OCI-LY7 (cell line): Measurements from ENCODE around the gene PGPEP1. TPM values are rescaled to one million over a fixed set of nuclear protein-coding genes. Genes with fewer than 3 reads are reported as not detected.
"Not testable (repeated sequence)": the region's sequence is repeated elsewhere in the genome, so short reads cannot be mapped to it uniquely, and the experiment has no call there.

Experiments
- BruUV-seq: library from RNA; stranded (reverse); fragments of 400-500 nt; replicated peaks from 2 replicates; lab custom pipeline; 2021; lab: Mats Ljungman, UMichigan
- CTCF ChIA-PET: fragments of 300-600 bp; sonication (Branson Sonifier 250); formaldehyde crosslinking; loops from one replicate; lab custom pipeline; 2022; ENCODE audit warnings: antibody characterized with exemption; ENCODE audit not compliant: unreplicated experiment; lab: Charles Lee
- POLR2A ChIA-PET: fragments of 300-600 bp; sonication (Branson Sonifier 250); formaldehyde crosslinking; loops from one replicate; lab custom pipeline; 2022; ENCODE audit warnings: antibody characterized with exemption; lab: Charles Lee
- DNase-seq: peaks from one replicate; pipeline ENCODE4 v3.0.0-alpha.2; 2015; ENCODE audit warnings: low spot score
- H2AFZ ChIP-seq: fragments of 200-600 bp; sonication (generic), shearing (Covaris generic); 2 replicates; pipeline ENCODE4 v1.6.1; 2014; ENCODE audit warnings: mild to moderate bottlenecking, antibody characterized with exemption, low read length, moderate library complexity
- H3K27ac ChIP-seq: fragments of 200-600 bp; sonication (generic); 2 replicates; pipeline ENCODE4 v1.5.1; 2014; ENCODE audit warnings: mixed run types, low read depth, mild to moderate bottlenecking, moderate library complexity, low read length, inconsistent platforms; ENCODE audit not compliant: poor library complexity, severe bottlenecking
- H3K36me3 ChIP-seq: fragments of 200-600 bp; sonication (generic); 2 replicates; pipeline ENCODE4 v1.6.1; 2014; ENCODE audit warnings: mild to moderate bottlenecking, antibody characterized with exemption, low read length, moderate library complexity, mixed read lengths; ENCODE audit not compliant: insufficient read depth
- H3K4me1 ChIP-seq: fragments of 200-600 bp; sonication (generic); 2 replicates; pipeline ENCODE4 v1.5.1; 2014; ENCODE audit warnings: mild to moderate bottlenecking, low read length; ENCODE audit not compliant: insufficient read depth, poor library complexity, severe bottlenecking
- H3K4me2 ChIP-seq: fragments of 200-600 bp; sonication (generic); 2 replicates; pipeline ENCODE4 v1.6.1; 2014; ENCODE audit warnings: mild to moderate bottlenecking, low read length
- H3K4me3 ChIP-seq: fragments of 200-600 bp; sonication (generic); 2 replicates; pipeline ENCODE4 v1.5.1; 2014; ENCODE audit warnings: mild to moderate bottlenecking, low read depth, low read length; ENCODE audit not compliant: poor library complexity, severe bottlenecking
- H3K79me2 ChIP-seq: fragments of 200-600 bp; sonication (generic); 2 replicates; pipeline ENCODE4 v1.6.1; 2016; ENCODE audit warnings: low read depth, mild to moderate bottlenecking, low read length, moderate library complexity, mixed read lengths; ENCODE audit not compliant: insufficient read depth
- H3K9me2 ChIP-seq: fragments of 200-600 bp; sonication (generic); 2 replicates; pipeline ENCODE4 v1.6.1; 2016; ENCODE audit warnings: mild to moderate bottlenecking, low read length, mixed read lengths; ENCODE audit not compliant: insufficient read depth
- H3K9me3 ChIP-seq: fragments of 200-600 bp; sonication (generic); 2 replicates; pipeline ENCODE4 v1.6.1; 2014; ENCODE audit warnings: mild to moderate bottlenecking, mixed run types, low read length, mixed read lengths
- H4K20me1 ChIP-seq: fragments of 200-600 bp; sonication (generic); 2 replicates; pipeline ENCODE4 v1.6.1; 2014; ENCODE audit warnings: mild to moderate bottlenecking, antibody characterized with exemption, low read length, moderate library complexity, mixed read lengths; ENCODE audit not compliant: insufficient read depth
- EZH2phosphoT487 ChIP-seq: fragments of 200-600 bp; sonication (generic); IDR thresholded peaks from 2 replicates; pipeline ENCODE4 v1.6.1; 2018; ENCODE audit warnings: low read depth, borderline replicate concordance, mild to moderate bottlenecking, mixed run types, antibody characterized with exemption, low read length, moderate library complexity, mixed read lengths
- intact Hi-C: fragments of 100-400 bp; cut with micrococcal nuclease; formaldehyde crosslinking; loops from one replicate; pipeline ENCODE4 v1.10.0; 2022; ENCODE audit not compliant: unreplicated experiment
- total RNA-seq, 2 experiments: library from RNA; depleted of rRNA in 1 of 2; stranded (reverse); fragments of >200 nt in 1 of 2; shearing (Covaris generic) in 1 of 2; gene quantifications; 2 replicates each; pipeline ENCODE4 v1.2.3, GENCODE V29; 2014 to 2022
- TF ChIP-seq, protein P1 (sequence below): fragments of 200-600 bp; sonication (generic); conservative IDR thresholded peaks from 2 replicates; pipeline ENCODE4 v1.5.1; 2014; ENCODE audit warnings: mild to moderate bottlenecking, antibody characterized with exemption, low read length, moderate library complexity, mixed read lengths

PGPEP1 gene
- total RNA-seq, 2 experiments from 2014 or later: 15.2 to 44.1 TPM

DNA sequence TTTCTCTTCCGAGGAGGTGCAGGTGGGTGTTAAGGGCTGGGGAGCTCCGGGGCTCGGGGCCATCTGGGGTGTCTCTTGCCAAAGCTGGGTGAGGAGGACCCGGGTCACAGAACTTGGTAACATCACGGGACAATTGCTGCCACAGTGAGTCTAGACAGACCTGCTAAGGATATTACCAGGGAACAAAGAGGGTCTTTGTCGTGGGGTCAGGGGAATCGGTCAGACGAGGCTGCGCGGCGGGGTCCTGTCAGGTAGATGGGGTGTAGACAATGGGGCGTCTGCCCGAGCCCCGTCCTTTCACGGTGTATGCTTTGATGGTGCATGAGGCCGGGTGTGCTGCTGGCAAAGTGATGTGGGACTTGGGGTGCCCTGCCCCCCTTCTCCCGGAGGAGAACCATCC lies 7.8 kb downstream of the PGPEP1 start:
- DNase-seq: no peak
- intact Hi-C loops: loop anchor here (2.0 kb wide), 1 partner anchor 55 kb away; no protein-coding TSS in a partner anchor

GRCh38 chr19:18348818-18349339 lies 8.5 kb downstream of the PGPEP1 start:
- H3K27ac ChIP-seq, H3K4me1 ChIP-seq, BruUV-seq, H2AFZ ChIP-seq, H3K9me2 ChIP-seq, H3K4me3 ChIP-seq, CTCF ChIA-PET, H3K4me2 ChIP-seq, DNase-seq, H3K9me3 ChIP-seq, H3K36me3 ChIP-seq, H4K20me1 ChIP-seq, H3K79me2 ChIP-seq: not testable (repeated sequence)
- POLR2A ChIA-PET: interaction anchor here (1.1 kb wide), 1 partner anchor 11 kb away, joined by 7 read pairs; no protein-coding TSS in a partner anchor
- intact Hi-C loops: loop anchor here (2.0 kb wide), 1 partner anchor 54 kb away; no protein-coding TSS in a partner anchor

More for the DNA sequence above, 7.8 kb downstream of the PGPEP1 start:
- H4K20me1 ChIP-seq: no peaks in the 10 kb centered on the region
- no peaks in the 10 kb centered on the region for H3K4me1 ChIP-seq
- CTCF ChIA-PET: no interaction called here
- BruUV-seq: no TSS peak
- no peak overlapping the region for H2AFZ ChIP-seq
- H3K27ac ChIP-seq: no peak overlapping the region
- 0 out of 2 replicates have a peak, but pooled peaks cover 7% of the 10 kb centered on the region for H3K36me3 ChIP-seq
- no peak overlapping the region for H3K4me2 ChIP-seq
- H3K9me2 ChIP-seq: no peaks in the 10 kb centered on the region
- TF ChIP-seq, protein P1, sequence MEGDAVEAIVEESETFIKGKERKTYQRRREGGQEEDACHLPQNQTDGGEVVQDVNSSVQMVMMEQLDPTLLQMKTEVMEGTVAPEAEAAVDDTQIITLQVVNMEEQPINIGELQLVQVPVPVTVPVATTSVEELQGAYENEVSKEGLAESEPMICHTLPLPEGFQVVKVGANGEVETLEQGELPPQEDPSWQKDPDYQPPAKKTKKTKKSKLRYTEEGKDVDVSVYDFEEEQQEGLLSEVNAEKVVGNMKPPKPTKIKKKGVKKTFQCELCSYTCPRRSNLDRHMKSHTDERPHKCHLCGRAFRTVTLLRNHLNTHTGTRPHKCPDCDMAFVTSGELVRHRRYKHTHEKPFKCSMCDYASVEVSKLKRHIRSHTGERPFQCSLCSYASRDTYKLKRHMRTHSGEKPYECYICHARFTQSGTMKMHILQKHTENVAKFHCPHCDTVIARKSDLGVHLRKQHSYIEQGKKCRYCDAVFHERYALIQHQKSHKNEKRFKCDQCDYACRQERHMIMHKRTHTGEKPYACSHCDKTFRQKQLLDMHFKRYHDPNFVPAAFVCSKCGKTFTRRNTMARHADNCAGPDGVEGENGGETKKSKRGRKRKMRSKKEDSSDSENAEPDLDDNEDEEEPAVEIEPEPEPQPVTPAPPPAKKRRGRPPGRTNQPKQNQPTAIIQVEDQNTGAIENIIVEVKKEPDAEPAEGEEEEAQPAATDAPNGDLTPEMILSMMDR: no peak
- no peak for TF ChIP-seq EZH2phosphoT487
- H3K4me3 ChIP-seq: no peak overlapping the region
- H3K9me3 ChIP-seq: no peaks in the 10 kb centered on the region
- H3K79me2 ChIP-seq: no peaks in the 10 kb centered on the region
- POLR2A ChIA-PET: interaction anchor here (0.6 kb wide), 1 partner anchor 103 kb away, joined by 3 read pairs; no protein-coding TSS in a partner anchor

GRCh38 chr19:18349524-18350128 lies 9.2 kb downstream of the PGPEP1 start:
- Histone ChIP-seq H3K27ac (no peak overlapping the region), H3K9me2 (no peaks in the 10 kb centered on the region), H3K4me2 (no peak overlapping the region), H3K79me2 (no peaks in the 10 kb centered on the region), H4K20me1 (no peaks in the 10 kb centered on the region), H3K36me3 (0 out of 2 replicates have a peak, but pooled peaks cover 7% of the 10 kb centered on the region), H3K4me3 (no peak overlapping the region), H2AFZ (no peak overlapping the region), H3K4me1 (no peaks in the 10 kb centered on the region), H3K9me3 (no peaks in the 10 kb centered on the region)
- TF ChIP-seq EZH2phosphoT487: no peak
- TF ChIP-seq, protein P1: peak; percentile 82
- intact Hi-C loops: loop anchor here (2.0 kb wide), 1 partner anchor 53 kb away; no protein-coding TSS in a partner anchor
- ChIA-PET CTCF (no interaction called here), POLR2A (interaction anchor here (1.1 kb wide), 1 partner anchor 10 kb away, joined by 7 read pairs; no protein-coding TSS in a partner anchor)
- no TSS peak for BruUV-seq
- DNase-seq: peak; percentile 40
